SK-N-SH treated with all-trans-retinoic acid at 6 μM for 48 hours (cell line): ENCODE data around the gene CTNND1.

ENCODE experiments used
- ATAC-seq: fragments of 200-7000 bp; cut with Tn5 transposase; 3 replicates; pipeline ENCODE4 v1.9.1; 2020; ENCODE audit warnings: mild to moderate bottlenecking, moderate library complexity
- ARNTL ChIP-seq: fragments of 450-650 bp; formaldehyde crosslinking; IDR thresholded peaks from 2 replicates; pipeline ENCODE4 v1.5.0; 2020; ENCODE audit warnings: low read depth, mild to moderate bottlenecking, moderate library complexity, borderline replicate concordance
- BACH2 ChIP-seq: fragments of 250-450 bp; sonication (Bioruptor Pico); IDR thresholded peaks from 2 replicates; pipeline ENCODE4 v1.9.0; 2021; ENCODE audit warnings: mild to moderate bottlenecking, borderline replicate concordance
- CREB5 ChIP-seq: fragments of 250-450 bp; sonication (Bioruptor Pico); IDR thresholded peaks from 2 replicates; pipeline ENCODE4 v1.5.1; 2020; ENCODE audit warnings: low read depth, mild to moderate bottlenecking, moderate library complexity
- CSDC2 ChIP-seq: fragments of 250-450 bp; sonication (Bioruptor Pico); IDR thresholded peaks from 2 replicates; pipeline ENCODE4 v1.5.0; 2020; ENCODE audit warnings: mild to moderate bottlenecking, moderate library complexity
- CSRNP3 ChIP-seq: fragments of 250-450 bp; sonication (Bioruptor Pico); IDR thresholded peaks from 2 replicates; pipeline ENCODE4 v1.5.1; 2021; ENCODE audit warnings: mild to moderate bottlenecking, moderate library complexity
- ESRRG ChIP-seq: fragments of 250-450 bp; sonication (Bioruptor Pico); IDR thresholded peaks from 2 replicates; pipeline ENCODE4 v1.6.1; 2021; ENCODE audit warnings: mild to moderate bottlenecking
- GLIS3 ChIP-seq: fragments of 250-450 bp; sonication (Bioruptor Pico); IDR thresholded peaks from 2 replicates; pipeline ENCODE4 v1.5.0; 2020; ENCODE audit warnings: mild to moderate bottlenecking, moderate library complexity
- ISL1 ChIP-seq: fragments of 250-450 bp; sonication (Bioruptor Pico); IDR thresholded peaks from 2 replicates; pipeline ENCODE4 v2.1.2; 2022; ENCODE audit warnings: mild to moderate bottlenecking, moderate library complexity
- OSR1 ChIP-seq: fragments of 250-450 bp; sonication (Bioruptor Pico); IDR thresholded peaks from 2 replicates; pipeline ENCODE4 v1.8.0; 2022; ENCODE audit warnings: moderate library complexity, mild to moderate bottlenecking, inconsistent platforms
- PATZ1 ChIP-seq: fragments of 250-450 bp; sonication (Bioruptor Pico); IDR thresholded peaks from 2 replicates; pipeline ENCODE4 v1.8.0; 2020; ENCODE audit warnings: mild to moderate bottlenecking, moderate library complexity, borderline replicate concordance
- POU6F1 ChIP-seq: fragments of 250-450 bp; sonication (Bioruptor Pico); IDR thresholded peaks from 2 replicates; pipeline ENCODE4 v1.8.0; 2021; ENCODE audit warnings: low read depth, mild to moderate bottlenecking, moderate library complexity, borderline replicate concordance
- PPARA ChIP-seq: fragments of 250-450 bp; sonication (Bioruptor Pico); IDR thresholded peaks from 2 replicates; pipeline ENCODE4 v1.5.0; 2020; ENCODE audit warnings: mild to moderate bottlenecking, borderline replicate concordance
- RARB ChIP-seq: fragments of 250-450 bp; sonication (Bioruptor Pico); IDR thresholded peaks from 2 replicates; pipeline ENCODE4 v1.8.0; 2021; ENCODE audit warnings: mild to moderate bottlenecking, moderate library complexity
- SNAI2 ChIP-seq: fragments of 250-450 bp; sonication (Bioruptor Pico); IDR thresholded peaks from 2 replicates; pipeline ENCODE4 v1.5.0; 2020; ENCODE audit warnings: mild to moderate bottlenecking, moderate library complexity
- TCF4 ChIP-seq: fragments of 250-450 bp; sonication (Bioruptor Pico); IDR thresholded peaks from 2 replicates; pipeline ENCODE4 v1.8.0; 2021; ENCODE audit warnings: mild to moderate bottlenecking, moderate library complexity, borderline replicate concordance
- TOX ChIP-seq: fragments of 250-450 bp; sonication (Bioruptor Pico); IDR thresholded peaks from 2 replicates; pipeline ENCODE4 v1.8.0; 2021; ENCODE audit warnings: mild to moderate bottlenecking, moderate library complexity, borderline replicate concordance
- TSHZ2 ChIP-seq: fragments of 250-450 bp; sonication (Bioruptor Pico); IDR thresholded peaks from 2 replicates; pipeline ENCODE4 v1.5.0; 2020; ENCODE audit warnings: mild to moderate bottlenecking, moderate library complexity
- ZC3H10 ChIP-seq: fragments of 250-450 bp; sonication (Bioruptor Pico); IDR thresholded peaks from 2 replicates; pipeline ENCODE4 v1.5.1; 2021; ENCODE audit warnings: mild to moderate bottlenecking, moderate library complexity
- ZFP3 ChIP-seq: fragments of 250-450 bp; sonication (Bioruptor Pico); IDR thresholded peaks from 2 replicates; pipeline ENCODE4 v1.5.0; 2020; ENCODE audit warnings: mild to moderate bottlenecking, moderate library complexity
- ZNF565 ChIP-seq: fragments of 450-650 bp; formaldehyde crosslinking; conservative IDR thresholded peaks from 2 replicates; pipeline ENCODE4 v1.5.0; 2020; ENCODE audit warnings: low read depth, mild to moderate bottlenecking, moderate library complexity
- ZNF70 ChIP-seq: fragments of 450-650 bp; formaldehyde crosslinking; IDR thresholded peaks from 2 replicates; pipeline ENCODE4 v1.5.0; 2020; ENCODE audit warnings: mild to moderate bottlenecking, moderate library complexity
- ZNF8 ChIP-seq: fragments of 450-650 bp; formaldehyde crosslinking; IDR thresholded peaks from 2 replicates; pipeline ENCODE4 v1.5.0; 2020; ENCODE audit warnings: mild to moderate bottlenecking, moderate library complexity

CTNND1 gene

DNA sequence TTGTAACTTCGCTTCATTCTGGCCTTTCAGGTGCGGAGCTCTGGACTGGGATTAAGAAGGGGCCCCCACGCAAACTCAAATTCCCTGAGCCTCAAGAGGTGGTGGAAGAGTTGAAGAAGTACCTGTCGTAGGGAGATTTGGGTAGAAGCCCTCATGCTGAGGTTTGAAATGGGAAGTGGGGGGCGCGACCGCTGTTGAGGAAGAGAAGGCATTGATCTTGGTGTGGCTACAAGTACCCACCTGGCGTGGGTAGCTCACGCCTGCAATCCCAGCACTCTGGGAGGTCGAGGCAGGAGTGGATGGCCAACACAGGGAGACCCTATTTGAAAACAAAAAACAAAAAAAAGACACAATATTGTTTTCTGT lies 19.5 kb upstream of the CTNND1 start:
- TF ChIP-seq ZNF8 (no peak), PATZ1 (no peak), ISL1 (no peak), ZNF70 (CRISPR knock-in tag) (no peak), BACH2 (no peak), CREB5 (CRISPR knock-in tag) (no peak), ESRRG (CRISPR knock-in tag) (no peak), TOX (CRISPR knock-in tag) (no peak), OSR1 (CRISPR knock-in tag) (no peak), SNAI2 (CRISPR knock-in tag) (no peak), CSRNP3 (no peak), ARNTL (CRISPR knock-in tag) (no peak), PPARA (CRISPR knock-in tag) (no peak), CSDC2 (CRISPR knock-in tag) (no peak), ZC3H10 (CRISPR knock-in tag) (no peak)
- ATAC-seq, result no peak

GRCh38 chr11:57744357-57744756 lies 17.2 kb upstream of the CTNND1 start:
- ATAC-seq, result no peak
- no peak for TF ChIP-seq GLIS3 (CRISPR knock-in tag)
- no peak for TF ChIP-seq RARB (CRISPR knock-in tag)
- TF ChIP-seq PPARA (CRISPR knock-in tag), result no peak
- no peak for TF ChIP-seq SNAI2 (CRISPR knock-in tag)
- TF ChIP-seq ZC3H10 (CRISPR knock-in tag), result no peak
- no peak for TF ChIP-seq TCF4 (CRISPR knock-in tag)
- no peak for TF ChIP-seq BACH2

- no peak for TF ChIP-seq ZFP3 (CRISPR knock-in tag)
- no peak for TF ChIP-seq OSR1 (CRISPR knock-in tag)
- no peak for TF ChIP-seq ARNTL (CRISPR knock-in tag)
- no peak for ATAC-seq
Measured at GRCh38 chr11:57745206-57745605, 16.4 kb upstream of the CTNND1 start.

GRCh38 chr11:57746920-57747319 lies 14.7 kb upstream of the CTNND1 start:
- no peak for ATAC-seq
- TF ChIP-seq CSDC2 (CRISPR knock-in tag), result no peak
- no peak for TF ChIP-seq ZNF565 (CRISPR knock-in tag)
- no peak for TF ChIP-seq TOX (CRISPR knock-in tag)
- no peak for TF ChIP-seq ZFP3 (CRISPR knock-in tag)
- TF ChIP-seq RARB (CRISPR knock-in tag), result no peak
- no peak for TF ChIP-seq ESRRG (CRISPR knock-in tag)
- TF ChIP-seq ZNF70 (CRISPR knock-in tag), result no peak
- no peak for TF ChIP-seq PATZ1
- TF ChIP-seq GLIS3 (CRISPR knock-in tag), result no peak
- no peak for TF ChIP-seq POU6F1 (CRISPR knock-in tag)
- TF ChIP-seq ARNTL (CRISPR knock-in tag), result no peak
- TF ChIP-seq ISL1, result no peak
- no peak for TF ChIP-seq TSHZ2 (CRISPR knock-in tag)
- no peak for TF ChIP-seq BACH2
